Liver (tissue), 9 donors: ENCODE data around the gene POU5F1. TPM values are rescaled to one million over a fixed set of nuclear protein-coding genes. Genes with fewer than 3 reads are reported as not detected.
A peak's percentile ranks its signal among the peaks of the same experiment; 100 is the strongest.

Experiments used
- DNase-seq: peaks from one replicate; pipeline ENCODE4 v3.0.0-alpha.2; 2017; ENCODE audit warnings: low spot score
- H3K27ac ChIP-seq, 2 donors: one replicate each; pipeline ENCODE4 v1.7.0; 2013; ENCODE audit warnings: inconsistent platforms in 2 of 2, low read length in 2 of 2, control low read depth in 1 of 2, low read depth in 1 of 2, mild to moderate bottlenecking in 1 of 2
- H3K27me3 ChIP-seq, 4 donors: one replicate each; pipeline versions ENCODE4 v1.6.1 to v1.7.0; 2013; ENCODE audit warnings: low read length in 3 of 4, inconsistent platforms in 1 of 4, mild to moderate bottlenecking in 1 of 4, moderate library complexity in 1 of 4; ENCODE audit not compliant: control insufficient read depth in 4 of 4, insufficient read depth in 4 of 4
- H3K36me3 ChIP-seq, 4 donors: one replicate each; pipeline versions ENCODE4 v1.6.1 to v1.7.0; 2013; ENCODE audit warnings: low read length in 3 of 4, mild to moderate bottlenecking in 3 of 4, low read depth in 1 of 4, moderate library complexity in 1 of 4; ENCODE audit not compliant: control insufficient read depth in 4 of 4, insufficient read depth in 3 of 4
- H3K4me1 ChIP-seq, 4 donors: one replicate each; pipeline versions ENCODE4 v1.6.1 to v1.7.0; 2013; ENCODE audit warnings: low read length in 3 of 4, mild to moderate bottlenecking in 3 of 4, moderate library complexity in 1 of 4; ENCODE audit not compliant: control insufficient read depth in 4 of 4, insufficient read depth in 4 of 4
- H3K4me3 ChIP-seq, 3 donors: one replicate each; pipeline versions ENCODE4 v1.6.1 to v1.7.0; 2013; ENCODE audit warnings: low read length in 3 of 3, control low read depth in 1 of 3, low read depth in 1 of 3, mild to moderate bottlenecking in 1 of 3
- H3K9ac ChIP-seq, 2 donors: one replicate each; pipeline ENCODE4 v1.7.0; 2013; ENCODE audit warnings: low read length in 2 of 2, mild to moderate bottlenecking in 2 of 2, moderate library complexity in 2 of 2, control low read depth in 1 of 2, low read depth in 1 of 2
- H3K9me3 ChIP-seq, 4 donors: one replicate each; pipeline versions ENCODE4 v1.6.1 to v1.7.0; 2013; ENCODE audit warnings: low read length in 3 of 4; ENCODE audit not compliant: control insufficient read depth in 4 of 4
- EGR1 ChIP-seq, 2 donors: IDR thresholded peaks; 2 replicates each; pipeline ENCODE4 v1.6.1; 2016 to 2018; ENCODE audit warnings: antibody characterized with exemption in 2 of 2, low read depth in 2 of 2
- FOXA1 ChIP-seq: IDR thresholded peaks from 2 replicates; pipeline ENCODE4 v1.6.1; 2016; ENCODE audit warnings: antibody characterized with exemption
- FOXA2 ChIP-seq: IDR thresholded peaks from 2 replicates; pipeline ENCODE4 v1.6.1; 2016; ENCODE audit warnings: antibody characterized with exemption
- GABPA ChIP-seq, 2 donors: IDR thresholded peaks in 1 of 2; conservative IDR thresholded peaks in 1 of 2; 2 replicates each; pipeline ENCODE4 v1.6.1; 2016; ENCODE audit warnings: antibody characterized with exemption in 2 of 2, mild to moderate bottlenecking in 1 of 2, moderate library complexity in 1 of 2
- HNF4A ChIP-seq, 2 donors: conservative IDR thresholded peaks; 2 replicates each; pipeline ENCODE4 v1.6.1; 2016; ENCODE audit warnings: antibody characterized with exemption in 2 of 2, mild to moderate bottlenecking in 2 of 2
- HNF4G ChIP-seq: IDR thresholded peaks from 2 replicates; pipeline ENCODE4 v1.6.1; 2016; ENCODE audit warnings: antibody characterized with exemption
- JUND ChIP-seq, 2 donors: IDR thresholded peaks; 2 replicates each; pipeline ENCODE4 v1.6.1; 2016; ENCODE audit warnings: antibody characterized with exemption in 2 of 2
- NR2F2 ChIP-seq: IDR thresholded peaks from 2 replicates; pipeline ENCODE4 v1.6.1; 2016; ENCODE audit warnings: antibody characterized with exemption
- RAD21 ChIP-seq, 2 donors: IDR thresholded peaks; 2 replicates each; pipeline ENCODE4 v1.6.1; 2016; ENCODE audit warnings: antibody characterized with exemption in 2 of 2, mild to moderate bottlenecking in 2 of 2
- RXRA ChIP-seq, 2 donors: IDR thresholded peaks; 2 replicates each; pipeline ENCODE4 v1.6.1; 2017 to 2018; ENCODE audit warnings: antibody characterized with exemption in 2 of 2, mild to moderate bottlenecking in 1 of 2
- SP1 ChIP-seq: IDR thresholded peaks from 2 replicates; pipeline ENCODE4 v1.6.1; 2018; ENCODE audit warnings: antibody characterized with exemption, mild to moderate bottlenecking
- TAF1 ChIP-seq: conservative IDR thresholded peaks from 2 replicates; pipeline ENCODE4 v1.6.1; 2016; ENCODE audit warnings: antibody characterized with exemption, mild to moderate bottlenecking
- YY1 ChIP-seq: IDR thresholded peaks from 2 replicates; pipeline ENCODE4 v1.6.1; 2016; ENCODE audit warnings: antibody characterized with exemption, mild to moderate bottlenecking
- WGBS: extraction: QIAGEN DNeasy Blood & Tissue Kit; methylation state at CpG from one replicate; pipeline ENCODE4 v1.1.7; 2013; 5-methylcytosine and 5-hydroxymethylcytosine counted together
- polyA plus RNA-seq, 2 donors: library from polyadenylated mRNA; stranded (reverse) in 1 of 2; unstranded in 1 of 2; fragments of 200-250 nt in 1 of 2; fragments of >200 nt in 1 of 2; fragmentation: Nextera tagmentation in 1 of 2; extraction: Ambion mirVana in 1 of 2; gene quantifications; one replicate each; pipeline versions ENCODE4 v1.2.1 to v1.2.3, GENCODE V29; 2013 to 2015
- total RNA-seq, 2 donors: library from RNA; depleted of rRNA; stranded (reverse); fragments of >200 nt; gene quantifications; one replicate each; pipeline ENCODE4 v1.2.3, GENCODE V29; 2014
- TF ChIP-seq, protein P1 (sequence below): IDR thresholded peaks from 2 replicates; pipeline ENCODE4 v1.6.1; 2016; ENCODE audit warnings: antibody characterized with exemption
- TF ChIP-seq, protein P2 (sequence below): IDR thresholded peaks from 2 replicates; pipeline ENCODE4 v1.6.1; 2016; ENCODE audit warnings: antibody characterized with exemption, mild to moderate bottlenecking
- TF ChIP-seq, protein P3 (sequence below): IDR thresholded peaks from 2 replicates; pipeline ENCODE4 v1.6.1; 2016; ENCODE audit warnings: antibody characterized with exemption
- TF ChIP-seq, protein P4 (sequence below): fragments of 150-350 bp; IDR thresholded peaks from 2 replicates; pipeline ENCODE4 v1.5.1; 2017; ENCODE audit warnings: improper control_type of control experiment, low read depth, low read length; ENCODE audit not compliant: missing input control
- TF ChIP-seq, protein P5 (sequence below): IDR thresholded peaks from 2 replicates; pipeline ENCODE4 v1.6.1; 2016; ENCODE audit warnings: antibody characterized with exemption
- donor health status: healthy.
- donor health status: healthy.
- donor health status: healthy.
- donor health status: healthy.
- donor health status: healthy.

Gene POU5F1
- total and polyA plus RNA-seq, 4 donors = 0.32 to 3.2 TPM; not detected in 2

DNA sequence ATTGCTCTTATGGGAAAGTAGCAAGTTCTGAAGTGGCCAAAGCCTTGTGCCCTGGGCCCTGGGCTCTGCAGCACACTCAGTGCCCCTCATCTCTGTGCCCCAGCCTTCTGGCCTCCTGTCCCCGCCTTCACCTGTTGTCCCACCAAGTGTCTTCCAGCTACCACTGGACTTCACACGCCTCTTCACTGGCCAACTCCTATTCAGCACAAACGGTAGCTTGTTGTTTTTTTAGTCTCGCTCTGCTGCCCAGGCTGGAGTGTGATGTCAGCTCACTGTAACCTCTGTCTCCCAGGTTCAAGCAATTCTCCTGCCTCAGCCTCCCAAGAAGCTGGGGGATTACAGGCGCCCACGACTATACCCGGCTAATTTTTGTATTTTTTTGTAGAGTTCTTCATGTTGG, 17.7 kb downstream of the POU5F1 start:
- no peaks in the 10 kb centered on the region for H3K27me3 ChIP-seq
- peaks cover 0 to 7% (median 3%) of the 10 kb centered on the region in 4 donors for H3K36me3 ChIP-seq
- no peaks in the 10 kb centered on the region for H3K9me3 ChIP-seq
- H3K27ac ChIP-seq = no peak overlapping the region
- H3K4me1 ChIP-seq = peaks cover 0 to 16% (median 7%) of the 10 kb centered on the region in 4 donors
- no peak overlapping the region for H3K4me3 ChIP-seq
- H3K9ac ChIP-seq = no peak overlapping the region
- no peak for DNase-seq
- WGBS = 97% methylated on average over 7 of the region's 7 CpGs
- TF ChIP-seq, protein P1, sequence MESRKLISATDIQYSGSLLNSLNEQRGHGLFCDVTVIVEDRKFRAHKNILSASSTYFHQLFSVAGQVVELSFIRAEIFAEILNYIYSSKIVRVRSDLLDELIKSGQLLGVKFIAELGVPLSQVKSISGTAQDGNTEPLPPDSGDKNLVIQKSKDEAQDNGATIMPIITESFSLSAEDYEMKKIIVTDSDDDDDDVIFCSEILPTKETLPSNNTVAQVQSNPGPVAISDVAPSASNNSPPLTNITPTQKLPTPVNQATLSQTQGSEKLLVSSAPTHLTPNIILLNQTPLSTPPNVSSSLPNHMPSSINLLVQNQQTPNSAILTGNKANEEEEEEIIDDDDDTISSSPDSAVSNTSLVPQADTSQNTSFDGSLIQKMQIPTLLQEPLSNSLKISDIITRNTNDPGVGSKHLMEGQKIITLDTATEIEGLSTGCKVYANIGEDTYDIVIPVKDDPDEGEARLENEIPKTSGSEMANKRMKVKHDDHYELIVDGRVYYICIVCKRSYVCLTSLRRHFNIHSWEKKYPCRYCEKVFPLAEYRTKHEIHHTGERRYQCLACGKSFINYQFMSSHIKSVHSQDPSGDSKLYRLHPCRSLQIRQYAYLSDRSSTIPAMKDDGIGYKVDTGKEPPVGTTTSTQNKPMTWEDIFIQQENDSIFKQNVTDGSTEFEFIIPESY = no peak
- TF ChIP-seq, protein P2, sequence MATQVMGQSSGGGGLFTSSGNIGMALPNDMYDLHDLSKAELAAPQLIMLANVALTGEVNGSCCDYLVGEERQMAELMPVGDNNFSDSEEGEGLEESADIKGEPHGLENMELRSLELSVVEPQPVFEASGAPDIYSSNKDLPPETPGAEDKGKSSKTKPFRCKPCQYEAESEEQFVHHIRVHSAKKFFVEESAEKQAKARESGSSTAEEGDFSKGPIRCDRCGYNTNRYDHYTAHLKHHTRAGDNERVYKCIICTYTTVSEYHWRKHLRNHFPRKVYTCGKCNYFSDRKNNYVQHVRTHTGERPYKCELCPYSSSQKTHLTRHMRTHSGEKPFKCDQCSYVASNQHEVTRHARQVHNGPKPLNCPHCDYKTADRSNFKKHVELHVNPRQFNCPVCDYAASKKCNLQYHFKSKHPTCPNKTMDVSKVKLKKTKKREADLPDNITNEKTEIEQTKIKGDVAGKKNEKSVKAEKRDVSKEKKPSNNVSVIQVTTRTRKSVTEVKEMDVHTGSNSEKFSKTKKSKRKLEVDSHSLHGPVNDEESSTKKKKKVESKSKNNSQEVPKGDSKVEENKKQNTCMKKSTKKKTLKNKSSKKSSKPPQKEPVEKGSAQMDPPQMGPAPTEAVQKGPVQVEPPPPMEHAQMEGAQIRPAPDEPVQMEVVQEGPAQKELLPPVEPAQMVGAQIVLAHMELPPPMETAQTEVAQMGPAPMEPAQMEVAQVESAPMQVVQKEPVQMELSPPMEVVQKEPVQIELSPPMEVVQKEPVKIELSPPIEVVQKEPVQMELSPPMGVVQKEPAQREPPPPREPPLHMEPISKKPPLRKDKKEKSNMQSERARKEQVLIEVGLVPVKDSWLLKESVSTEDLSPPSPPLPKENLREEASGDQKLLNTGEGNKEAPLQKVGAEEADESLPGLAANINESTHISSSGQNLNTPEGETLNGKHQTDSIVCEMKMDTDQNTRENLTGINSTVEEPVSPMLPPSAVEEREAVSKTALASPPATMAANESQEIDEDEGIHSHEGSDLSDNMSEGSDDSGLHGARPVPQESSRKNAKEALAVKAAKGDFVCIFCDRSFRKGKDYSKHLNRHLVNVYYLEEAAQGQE = no peak
- no peak for TF ChIP-seq RXRA (IDR thresholded peaks at IDR 0.05)
- no peak for TF ChIP-seq YY1
- TF ChIP-seq EGR1 (IDR thresholded peaks at IDR 0.05; ENCODE audit: low read depth in 2 of 2) = no peak
- no peak for TF ChIP-seq FOXA2
- TF ChIP-seq NR2F2 = no peak
- TF ChIP-seq, protein P3, sequence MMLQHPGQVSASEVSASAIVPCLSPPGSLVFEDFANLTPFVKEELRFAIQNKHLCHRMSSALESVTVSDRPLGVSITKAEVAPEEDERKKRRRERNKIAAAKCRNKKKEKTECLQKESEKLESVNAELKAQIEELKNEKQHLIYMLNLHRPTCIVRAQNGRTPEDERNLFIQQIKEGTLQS = no peak
- TF ChIP-seq, protein P4, sequence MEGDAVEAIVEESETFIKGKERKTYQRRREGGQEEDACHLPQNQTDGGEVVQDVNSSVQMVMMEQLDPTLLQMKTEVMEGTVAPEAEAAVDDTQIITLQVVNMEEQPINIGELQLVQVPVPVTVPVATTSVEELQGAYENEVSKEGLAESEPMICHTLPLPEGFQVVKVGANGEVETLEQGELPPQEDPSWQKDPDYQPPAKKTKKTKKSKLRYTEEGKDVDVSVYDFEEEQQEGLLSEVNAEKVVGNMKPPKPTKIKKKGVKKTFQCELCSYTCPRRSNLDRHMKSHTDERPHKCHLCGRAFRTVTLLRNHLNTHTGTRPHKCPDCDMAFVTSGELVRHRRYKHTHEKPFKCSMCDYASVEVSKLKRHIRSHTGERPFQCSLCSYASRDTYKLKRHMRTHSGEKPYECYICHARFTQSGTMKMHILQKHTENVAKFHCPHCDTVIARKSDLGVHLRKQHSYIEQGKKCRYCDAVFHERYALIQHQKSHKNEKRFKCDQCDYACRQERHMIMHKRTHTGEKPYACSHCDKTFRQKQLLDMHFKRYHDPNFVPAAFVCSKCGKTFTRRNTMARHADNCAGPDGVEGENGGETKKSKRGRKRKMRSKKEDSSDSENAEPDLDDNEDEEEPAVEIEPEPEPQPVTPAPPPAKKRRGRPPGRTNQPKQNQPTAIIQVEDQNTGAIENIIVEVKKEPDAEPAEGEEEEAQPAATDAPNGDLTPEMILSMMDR = no peak
- TF ChIP-seq TAF1 = no peak
- TF ChIP-seq, protein P5, sequence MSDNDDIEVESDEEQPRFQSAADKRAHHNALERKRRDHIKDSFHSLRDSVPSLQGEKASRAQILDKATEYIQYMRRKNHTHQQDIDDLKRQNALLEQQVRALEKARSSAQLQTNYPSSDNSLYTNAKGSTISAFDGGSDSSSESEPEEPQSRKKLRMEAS = no peak
- TF ChIP-seq HNF4G = no peak
- no peak for TF ChIP-seq HNF4A (conservative IDR thresholded peaks at IDR 0.05)
- TF ChIP-seq SP1 = no peak

DNA sequence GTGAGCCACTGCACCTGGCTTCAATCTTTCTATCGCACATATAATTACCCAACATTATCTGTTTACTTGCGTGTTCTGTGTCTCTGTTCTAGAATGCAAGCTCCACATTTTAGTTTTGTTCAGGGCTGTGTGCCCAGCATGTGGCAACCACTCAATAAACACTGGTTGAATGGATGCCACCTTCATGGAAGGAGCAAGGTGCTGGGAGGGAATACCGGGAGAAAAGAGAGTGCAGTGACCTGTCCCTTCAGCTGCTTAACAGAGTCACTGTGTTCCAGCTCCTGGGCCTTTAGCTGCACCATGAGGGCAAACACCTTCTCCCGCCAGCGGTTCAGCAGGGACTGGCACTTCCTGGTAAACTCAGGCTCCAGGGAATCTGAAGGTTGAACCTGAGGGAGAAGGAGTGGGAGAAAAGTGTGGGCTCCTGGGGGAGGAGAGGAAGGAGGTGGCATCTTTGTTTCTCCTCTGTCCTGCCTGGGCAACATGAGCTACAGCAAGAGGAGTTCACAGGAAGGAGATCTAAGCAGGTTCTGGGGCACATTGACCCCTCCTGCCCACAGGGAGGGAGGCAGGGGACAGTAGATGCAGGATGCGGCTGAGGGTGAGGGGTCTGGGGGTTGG, 20.5 kb downstream of the POU5F1 start:
- H3K4me1 ChIP-seq = peaks cover 0 to 11% (median 6%) of the 10 kb centered on the region in 4 donors
- peak overlapping the region in 1 of 2 donors; percentile 38 for H3K27ac ChIP-seq
- H3K9ac ChIP-seq = no peak overlapping the region
- TF ChIP-seq GABPA (IDR thresholded peaks at IDR 0.05 in 1 of 2, conservative IDR thresholded peaks at IDR 0.05 in 1 of 2) (no peak), RXRA (IDR thresholded peaks at IDR 0.05) (peak; percentile 80 to 87), SP1 (peak; percentile 79), EGR1 (IDR thresholded peaks at IDR 0.05; ENCODE audit: low read depth in 2 of 2) (no peak), HNF4A (conservative IDR thresholded peaks at IDR 0.05) (peak; percentile 58 to 73), FOXA2 (peak; percentile 64), HNF4G (peak; percentile 28), JUND (IDR thresholded peaks at IDR 0.05) (peak in 1 of 2 donors; percentile 52), TAF1 (no peak), YY1 (peak; percentile 72), RAD21 (IDR thresholded peaks at IDR 0.05) (peak in 1 of 2 donors; percentile 29), FOXA1 (peak; percentile 57)
- TF ChIP-seq, protein P2 = peak; percentile 16
- WGBS = 50% methylated on average over 6 of the region's 6 CpGs
- H3K4me3 ChIP-seq = no peak overlapping the region
- no peak for DNase-seq
- H3K9me3 ChIP-seq = no peaks in the 10 kb centered on the region
- peaks cover 0 to 4% (median 3%) of the 10 kb centered on the region in 4 donors for H3K36me3 ChIP-seq
- no peaks in the 10 kb centered on the region for H3K27me3 ChIP-seq
